H9 (cell line): ENCODE results near the gene ICE1. TPM values are rescaled to one million over a fixed set of nuclear protein-coding genes. Genes with fewer than 3 reads are reported as not detected.

Experiments used
- DNase-seq: peaks from one replicate; pipeline ENCODE4 v3.0.0-alpha.2; 2017
- H2AFZ ChIP-seq: one replicate; pipeline ENCODE4 v1.6.1; 2013; ENCODE audit warnings: mild to moderate bottlenecking, low read length, control low read depth, moderate library complexity
- H2AK5ac ChIP-seq: 2 replicates; pipeline ENCODE4 v1.6.1; 2013; ENCODE audit warnings: low read length, control low read depth, mixed read lengths; ENCODE audit not compliant: insufficient read length
- H2BK120ac ChIP-seq: one replicate; pipeline ENCODE4 v1.6.1; 2013; ENCODE audit warnings: low read depth, mild to moderate bottlenecking, low read length, control low read depth, inconsistent platforms; ENCODE audit not compliant: poor library complexity, severe bottlenecking
- H2BK12ac ChIP-seq: 2 replicates; pipeline ENCODE4 v1.6.1; 2013; ENCODE audit warnings: low read length, control low read depth, mixed read lengths, low read depth; ENCODE audit not compliant: insufficient read length
- H2BK15ac ChIP-seq: 2 replicates; pipeline ENCODE4 v1.6.1; 2013; ENCODE audit warnings: low read depth, low read length, control low read depth
- H2BK20ac ChIP-seq: one replicate; pipeline ENCODE4 v1.6.1; 2013; ENCODE audit warnings: low read depth, mild to moderate bottlenecking, low read length, control low read depth, inconsistent platforms; ENCODE audit not compliant: poor library complexity, severe bottlenecking
- H2BK5ac ChIP-seq: 2 replicates; pipeline ENCODE4 v1.6.1; 2013; ENCODE audit warnings: low read length, control low read depth, mixed read lengths; ENCODE audit not compliant: insufficient read length
- H3K14ac ChIP-seq: 2 replicates; pipeline ENCODE4 v1.6.1; 2013; ENCODE audit warnings: low read length, control low read depth; ENCODE audit not compliant: insufficient read depth
- H3K18ac ChIP-seq: 2 replicates; pipeline ENCODE4 v1.6.1; 2013; ENCODE audit warnings: low read depth, mild to moderate bottlenecking, mixed read lengths, low read length, control low read depth; ENCODE audit not compliant: insufficient read length
- H3K23ac ChIP-seq: 2 replicates; pipeline ENCODE4 v1.6.1; 2013; ENCODE audit warnings: low read length, control low read depth, mixed read lengths, low read depth; ENCODE audit not compliant: insufficient read length
- H3K23me2 ChIP-seq: 2 replicates; pipeline ENCODE4 v1.6.1; 2013; ENCODE audit warnings: low read depth, mild to moderate bottlenecking, mixed read lengths, low read length, control low read depth; ENCODE audit not compliant: insufficient read length, poor library complexity, severe bottlenecking
- H3K27ac ChIP-seq: 2 replicates; pipeline ENCODE4 v1.5.1; 2013; ENCODE audit warnings: low read length, control low read depth, mixed read lengths, low read depth; ENCODE audit not compliant: insufficient read length
- H3K27me3 ChIP-seq: 2 replicates; pipeline ENCODE4 v1.6.1; 2013; ENCODE audit warnings: low read length, control low read depth, inconsistent platforms; ENCODE audit not compliant: insufficient read depth
- H3K4ac ChIP-seq: 2 replicates; pipeline ENCODE4 v1.6.1; 2013; ENCODE audit warnings: low read depth, mild to moderate bottlenecking, control low read depth, inconsistent platforms, low read length, moderate library complexity
- H3K4me1 ChIP-seq: 2 replicates; pipeline ENCODE4 v1.6.1; 2013; ENCODE audit warnings: low read length, control low read depth, inconsistent platforms; ENCODE audit not compliant: insufficient read depth
- H3K4me2 ChIP-seq: 2 replicates; pipeline ENCODE4 v1.6.1; 2013; ENCODE audit warnings: low read length, control low read depth, mixed read lengths; ENCODE audit not compliant: insufficient read length, insufficient read depth
- H3K56ac ChIP-seq: 2 replicates; pipeline ENCODE4 v1.6.1; 2013; ENCODE audit warnings: low read depth, mild to moderate bottlenecking, mixed read lengths, low read length, control low read depth; ENCODE audit not compliant: insufficient read length
- H3K79me1 ChIP-seq: 2 replicates; pipeline ENCODE4 v1.6.1; 2013; ENCODE audit warnings: low read depth, mild to moderate bottlenecking, moderate library complexity, low read length, control low read depth, inconsistent platforms; ENCODE audit not compliant: insufficient read depth, poor library complexity, severe bottlenecking
- H3K79me2 ChIP-seq: 2 replicates; pipeline ENCODE4 v1.6.1; 2013; ENCODE audit warnings: low read length, control low read depth, inconsistent platforms; ENCODE audit not compliant: insufficient read depth
- H3K9ac ChIP-seq: 2 replicates; pipeline ENCODE4 v1.6.1; 2013; ENCODE audit warnings: low read length, control low read depth, mixed read lengths; ENCODE audit not compliant: insufficient read length; ENCODE audit errors: extremely low read depth
- H3K9me3 ChIP-seq: one replicate; pipeline ENCODE4 v1.6.1; 2013; ENCODE audit warnings: low read depth, low read length, inconsistent platforms; ENCODE audit not compliant: control insufficient read depth
- H3T11ph ChIP-seq: one replicate; pipeline ENCODE4 v1.6.1; 2013; ENCODE audit warnings: mild to moderate bottlenecking, low read length, control low read depth, inconsistent platforms
- H4K20me1 ChIP-seq: one replicate; pipeline ENCODE4 v1.6.1; 2013; ENCODE audit not compliant: control insufficient read depth, insufficient read length, insufficient read depth
- H4K5ac ChIP-seq: 2 replicates; pipeline ENCODE4 v1.6.1; 2013; ENCODE audit warnings: low read depth, mild to moderate bottlenecking, mixed read lengths, low read length, control low read depth; ENCODE audit not compliant: insufficient read length
- H4K8ac ChIP-seq: replicated peaks from 2 replicates; pipeline ENCODE4 v1.6.1; 2013; ENCODE audit warnings: low read length, control low read depth, mixed read lengths, low read depth; ENCODE audit not compliant: insufficient read length
- H4K91ac ChIP-seq: 2 replicates; pipeline ENCODE4 v1.6.1; 2013; ENCODE audit warnings: low read depth, mild to moderate bottlenecking, moderate library complexity, mixed read lengths, low read length, control low read depth; ENCODE audit not compliant: insufficient read length
- H3K27ac Mint-ChIP-seq, 3 experiments: 2 replicates in 2 of 3; 3 replicates in 1 of 3; pipeline ENCODE4 v1.8.0; 2020 to 2021; ENCODE audit warnings: mixed read lengths in 3 of 3, mild to moderate bottlenecking in 1 of 3, moderate library complexity in 1 of 3
- H3K27me3 Mint-ChIP-seq: 2 replicates; pipeline ENCODE4 v1.8.0; 2021; ENCODE audit warnings: low read depth, mild to moderate bottlenecking, moderate library complexity, mixed read lengths
- H3K36me3 Mint-ChIP-seq, 3 experiments: 2 replicates in 2 of 3; 3 replicates in 1 of 3; pipeline ENCODE4 v1.8.0; 2020 to 2021; ENCODE audit warnings: low read depth in 3 of 3, mixed read lengths in 3 of 3; ENCODE audit not compliant: insufficient read depth in 1 of 3
- H3K4me1 Mint-ChIP-seq, 2 experiments: 2 replicates each; pipeline ENCODE4 v1.8.0; 2020; ENCODE audit warnings: mixed read lengths in 2 of 2
- H3K4me3 Mint-ChIP-seq, 2 experiments: 2 replicates in 1 of 2; 3 replicates in 1 of 2; pipeline ENCODE4 v1.8.0; 2020 to 2021; ENCODE audit warnings: mild to moderate bottlenecking in 2 of 2, mixed read lengths in 2 of 2, moderate library complexity in 1 of 2
- H3K9me3 Mint-ChIP-seq, 2 experiments: 2 replicates in 1 of 2; 3 replicates in 1 of 2; pipeline ENCODE4 v1.8.0; 2020; ENCODE audit warnings: mild to moderate bottlenecking in 2 of 2, mixed read lengths in 2 of 2, moderate library complexity in 1 of 2
- WGBS: extraction: QIAGEN DNeasy Blood & Tissue Kit; methylation state at CpG from one replicate; pipeline ENCODE4 v1.1.7; 2013; ENCODE audit warnings: missing lambda C conversion rate, low lambda C conversion rate, mixed read lengths; ENCODE audit not compliant: insufficient read length; ENCODE audit errors: extremely low coverage; 5-methylcytosine and 5-hydroxymethylcytosine counted together
- total RNA-seq: library from RNA; stranded (reverse); gene quantifications from 2 replicates; pipeline ENCODE4 v1.2.1, GENCODE V29; 2021
- TF ChIP-seq, protein P1 (sequence below): fragments of 200-600 bp; sonication (generic); conservative IDR thresholded peaks from 3 replicates; pipeline ENCODE4 v1.8.0; 2021; ENCODE audit warnings: antibody characterized with exemption, mild to moderate bottlenecking

The ICE1 gene
- total RNA-seq, 1 experiment from 2014 or later: 45.1 TPM

DNA sequence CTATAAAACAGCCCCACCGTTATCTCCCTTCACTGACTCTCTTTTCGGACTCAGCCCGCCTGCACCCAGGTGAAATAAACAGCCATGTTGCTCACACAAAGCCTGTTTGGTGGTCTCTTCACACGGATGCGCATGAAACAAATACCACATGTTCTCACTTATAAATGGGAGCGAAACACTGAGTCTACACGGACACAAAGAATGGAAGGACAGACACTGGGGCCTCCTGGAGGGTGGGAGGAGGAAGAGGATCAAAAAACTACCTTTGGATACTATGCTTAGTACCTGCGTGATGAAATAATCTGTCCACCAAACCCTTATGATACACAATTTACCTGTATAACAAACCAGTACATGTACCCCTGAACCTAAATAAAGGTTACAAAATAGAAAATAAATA is 98.6 kb downstream of the ICE1 start:
- H3K27ac Mint-ChIP-seq: peak overlapping the region; percentile 95 to 99 (median 96)
- Histone ChIP-seq H3K4me2 (no peak overlapping the region), H4K91ac (no peak overlapping the region)

More for the DNA sequence above, 98.6 kb downstream of the ICE1 start:
- Histone ChIP-seq H3K4ac (no peak overlapping the region), H2BK15ac (no peak overlapping the region), H3K79me2 (no peaks in the 10 kb centered on the region), H3K14ac (no peak overlapping the region), H3T11ph (no peak overlapping the region), H3K27me3 (no peaks in the 10 kb centered on the region), H4K5ac (no peak overlapping the region), H2BK20ac (no peak overlapping the region), H2BK12ac (no peak overlapping the region), H2AK5ac (no peak overlapping the region), H3K56ac (no peak overlapping the region), H2BK120ac (no peak overlapping the region), H4K20me1 (no peaks in the 10 kb centered on the region), H4K8ac (no peak overlapping the region), H3K9me3 (no peaks in the 10 kb centered on the region), H3K23ac (no peak overlapping the region), H3K23me2 (no peaks in the 10 kb centered on the region), H3K79me1 (no peaks in the 10 kb centered on the region), H3K9ac (no peak overlapping the region), H3K27ac (peak overlapping the region; percentile 78), H2AFZ (peak overlapping the region; percentile 77), H3K4me1 (peaks cover 11% of the 10 kb centered on the region; the same call in 1 of the 2 replicates), H3K18ac (peak overlapping the region; percentile 33), H2BK5ac (no peak overlapping the region)
- H3K27me3 Mint-ChIP-seq: peaks cover 4% of the 10 kb centered on the region
- no CpG with 5 or more reads among the region's 8 CpGs for WGBS
- peaks cover 13 to 27% of the 10 kb centered on the region in 2 experiments for H3K9me3 Mint-ChIP-seq
- H3K4me1 Mint-ChIP-seq: peaks cover 36 to 55% of the 10 kb centered on the region in 2 experiments
- H3K36me3 Mint-ChIP-seq: peaks cover 15 to 23% (median 19%) of the 10 kb centered on the region in 3 experiments
- TF ChIP-seq, protein P1, sequence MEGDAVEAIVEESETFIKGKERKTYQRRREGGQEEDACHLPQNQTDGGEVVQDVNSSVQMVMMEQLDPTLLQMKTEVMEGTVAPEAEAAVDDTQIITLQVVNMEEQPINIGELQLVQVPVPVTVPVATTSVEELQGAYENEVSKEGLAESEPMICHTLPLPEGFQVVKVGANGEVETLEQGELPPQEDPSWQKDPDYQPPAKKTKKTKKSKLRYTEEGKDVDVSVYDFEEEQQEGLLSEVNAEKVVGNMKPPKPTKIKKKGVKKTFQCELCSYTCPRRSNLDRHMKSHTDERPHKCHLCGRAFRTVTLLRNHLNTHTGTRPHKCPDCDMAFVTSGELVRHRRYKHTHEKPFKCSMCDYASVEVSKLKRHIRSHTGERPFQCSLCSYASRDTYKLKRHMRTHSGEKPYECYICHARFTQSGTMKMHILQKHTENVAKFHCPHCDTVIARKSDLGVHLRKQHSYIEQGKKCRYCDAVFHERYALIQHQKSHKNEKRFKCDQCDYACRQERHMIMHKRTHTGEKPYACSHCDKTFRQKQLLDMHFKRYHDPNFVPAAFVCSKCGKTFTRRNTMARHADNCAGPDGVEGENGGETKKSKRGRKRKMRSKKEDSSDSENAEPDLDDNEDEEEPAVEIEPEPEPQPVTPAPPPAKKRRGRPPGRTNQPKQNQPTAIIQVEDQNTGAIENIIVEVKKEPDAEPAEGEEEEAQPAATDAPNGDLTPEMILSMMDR: no peak
- DNase-seq: peak; percentile 46
- peak overlapping the region; percentile 3 to 62; a peak in 3 of 5 replicates for H3K4me3 Mint-ChIP-seq
